Measurements from ENCODE around the gene MTA1.
A peak's percentile ranks its signal among the peaks of the same experiment; 100 is the strongest.

MTA1 gene

DNA sequence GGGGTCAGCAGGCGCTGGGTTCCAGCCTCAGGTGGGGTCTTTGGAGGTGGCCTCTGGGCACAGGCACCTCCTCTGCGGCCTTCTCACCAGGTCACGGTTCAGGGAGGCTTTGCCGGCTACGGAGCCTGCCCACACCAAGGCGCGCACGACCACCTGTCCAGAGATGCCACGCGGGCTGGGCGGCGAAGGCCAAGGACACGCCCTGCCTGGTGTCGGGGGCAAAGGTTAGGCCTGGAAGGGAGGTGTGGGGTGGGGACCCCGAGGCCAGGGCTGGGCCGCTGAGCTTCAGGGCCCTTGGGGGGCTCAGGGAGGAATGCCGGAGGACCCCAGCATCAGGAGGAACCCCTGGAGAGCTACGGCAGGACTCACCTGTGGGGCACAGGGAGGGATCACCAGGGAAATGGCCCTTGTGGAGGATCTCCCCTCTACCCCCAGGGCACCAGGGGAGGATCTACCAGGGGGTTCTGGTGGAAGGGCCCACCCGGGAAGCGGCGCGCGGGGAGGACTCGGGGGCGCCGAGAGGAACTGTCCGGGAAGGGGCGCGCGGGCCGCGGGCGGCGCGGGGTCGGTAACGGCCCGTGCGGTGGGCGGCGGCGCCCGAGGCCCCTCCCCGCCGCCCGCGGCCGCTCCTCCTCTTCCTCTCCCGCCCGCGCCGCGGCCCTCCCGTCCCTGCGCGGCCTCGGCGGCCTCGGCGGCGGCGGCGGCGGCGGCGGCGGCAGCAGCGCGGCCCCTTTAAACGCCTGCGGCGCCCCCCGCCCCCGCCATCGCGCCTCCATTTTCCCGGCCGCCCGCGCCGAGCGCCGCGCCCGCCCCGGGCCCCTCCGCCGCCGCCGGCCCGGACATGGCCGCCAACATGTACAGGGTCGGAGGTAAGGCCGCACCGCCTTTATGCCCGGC, at the start of gene MTA1:
MTA1 (plus strand) TSS at position 633 of the 897 bp plus-strand sequence; CDS start at position 842, 209 bp downstream.
- DNase-seq: peak; percentile 92

- DNase-seq: no peak
Observed at GRCh38 chr14:105374389-105374788, 45.2 kb upstream of the MTA1 start.

GRCh38 chr14:105375635-105376057, 44.0 kb upstream of the MTA1 start:
- no peak for DNase-seq

- DNase-seq: no peak
Observed at GRCh38 chr14:105376521-105377440, 42.8 kb upstream of the MTA1 start.

GRCh38 chr14:105377555-105378182, 42.0 kb upstream of the MTA1 start:
- DNase-seq: no peak

GRCh38 chr14:105378199-105378598, 41.4 kb upstream of the MTA1 start:
- DNase-seq: no peak

DNA sequence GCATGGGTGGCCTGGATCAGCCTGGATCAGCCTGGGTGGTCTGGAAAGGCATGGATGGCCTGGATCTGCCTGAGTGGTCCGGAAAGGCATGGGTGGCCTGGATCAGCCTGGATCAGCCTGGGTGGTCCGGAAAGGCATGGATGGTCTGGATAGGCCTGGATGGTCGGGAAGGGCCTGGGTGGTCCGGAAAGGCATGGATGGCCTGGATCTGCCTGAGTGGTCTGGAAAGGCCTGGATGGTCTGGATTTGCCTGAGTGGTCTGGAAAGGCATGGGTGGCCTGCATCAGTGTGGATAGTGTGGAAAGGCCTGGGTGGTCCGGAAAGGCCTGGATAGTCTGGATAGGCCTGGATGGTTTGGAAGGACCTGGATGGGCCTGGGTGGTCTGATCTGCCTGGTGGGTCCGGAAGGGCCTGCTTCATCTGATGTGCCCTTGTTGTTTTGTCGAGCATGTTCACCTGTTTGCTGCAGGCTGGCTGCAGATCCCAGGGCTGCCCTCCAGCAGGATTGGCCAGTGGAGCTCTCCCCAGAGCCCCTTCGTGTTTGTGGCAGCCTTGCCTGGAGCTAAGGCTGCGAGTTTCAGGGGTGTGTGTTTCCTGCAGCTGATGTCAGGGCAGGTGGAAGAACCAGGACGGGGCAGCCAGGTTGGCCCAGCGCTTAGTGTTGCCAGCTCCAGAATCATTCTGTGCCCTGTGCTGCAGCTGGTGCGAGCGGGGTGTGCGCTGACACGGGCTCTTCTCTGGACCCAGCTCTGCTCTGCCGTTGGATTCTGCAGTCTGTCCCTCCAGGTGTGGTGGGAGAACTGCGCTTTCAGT, 40.5 kb upstream of the MTA1 start:
- no peak for DNase-seq

GRCh38 chr14:105379946-105380345, 39.7 kb upstream of the MTA1 start:
- DNase-seq: no peak

- DNase-seq: no peak
Observed at GRCh38 chr14:105380756-105381155, 38.9 kb upstream of the MTA1 start.

- DNase-seq: no peak
Observed at GRCh38 chr14:105381446-105382342, 37.9 kb upstream of the MTA1 start.

DNA sequence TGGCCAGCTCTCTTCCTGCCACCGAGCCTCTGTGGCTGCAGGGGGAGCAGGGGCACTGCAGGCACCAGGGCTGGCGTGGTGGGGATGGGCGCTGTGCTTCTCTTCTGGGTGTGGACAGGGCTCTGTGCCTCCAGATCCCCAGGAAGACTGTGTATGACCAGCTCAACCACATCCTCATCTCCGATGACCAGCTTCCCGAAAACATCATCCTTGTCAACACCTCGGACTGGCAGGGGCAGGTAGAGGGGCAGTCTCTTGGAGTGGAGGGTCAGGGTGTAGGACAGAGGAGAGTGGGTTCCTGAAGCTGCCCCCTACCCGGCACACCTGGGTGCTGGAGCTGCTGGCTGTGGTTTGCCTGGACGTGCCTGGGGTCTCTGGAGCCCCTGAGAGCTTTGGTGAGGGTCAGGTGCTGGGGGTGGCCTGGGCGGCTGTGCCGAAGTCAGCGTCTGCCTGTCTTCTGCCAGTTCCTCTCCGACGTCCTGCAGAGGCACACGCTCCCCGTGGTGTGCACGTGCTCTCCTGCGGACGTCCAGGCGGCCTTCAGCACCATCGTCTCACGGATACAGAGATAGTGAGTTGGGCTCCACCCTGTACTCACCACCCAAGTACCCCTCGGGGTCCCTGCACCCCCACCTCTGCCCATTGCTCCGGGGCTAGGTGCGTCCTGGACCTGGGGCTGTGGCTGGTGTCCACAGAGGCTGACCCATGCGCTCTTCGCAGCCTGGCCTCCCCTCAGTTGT, 37.1 kb upstream of the MTA1 start:
- no peak for DNase-seq

DNA sequence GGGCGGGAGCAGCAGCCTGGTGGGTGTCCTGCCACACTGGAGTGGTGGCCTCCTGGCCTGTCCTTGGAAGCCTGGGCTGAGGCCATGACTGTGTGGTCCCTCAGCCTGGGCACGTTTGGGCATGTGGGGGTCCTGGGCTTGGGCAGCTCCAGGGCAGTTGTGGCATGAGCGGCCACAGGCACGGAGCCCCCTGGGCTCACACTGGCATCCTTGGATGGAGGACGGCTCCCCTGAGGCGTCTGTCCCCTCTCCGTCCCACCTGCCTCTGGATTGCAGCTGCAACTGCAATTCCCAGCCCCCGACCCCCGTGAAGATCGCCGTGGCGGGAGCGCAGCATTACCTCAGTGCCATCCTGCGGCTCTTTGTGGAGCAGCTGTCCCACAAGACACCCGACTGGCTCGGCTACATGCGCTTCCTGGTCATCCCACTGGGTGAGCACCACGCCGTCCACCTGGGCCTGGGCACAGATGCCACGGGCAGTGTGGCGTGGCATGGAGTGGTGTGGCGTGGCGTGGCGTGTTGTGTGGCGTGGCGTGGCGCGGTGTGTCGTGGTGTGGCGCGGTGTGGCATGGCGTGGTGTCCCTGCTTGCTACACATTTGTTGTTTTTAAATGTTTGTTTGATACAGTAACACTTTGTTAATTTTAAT, 36.4 kb upstream of the MTA1 start:
- no peak for DNase-seq

GRCh38 chr14:105384041-105384557, 35.5 kb upstream of the MTA1 start:
- DNase-seq: no peak

- no peak for DNase-seq
Observed at GRCh38 chr14:105384605-105385321, 34.9 kb upstream of the MTA1 start.

DNA sequence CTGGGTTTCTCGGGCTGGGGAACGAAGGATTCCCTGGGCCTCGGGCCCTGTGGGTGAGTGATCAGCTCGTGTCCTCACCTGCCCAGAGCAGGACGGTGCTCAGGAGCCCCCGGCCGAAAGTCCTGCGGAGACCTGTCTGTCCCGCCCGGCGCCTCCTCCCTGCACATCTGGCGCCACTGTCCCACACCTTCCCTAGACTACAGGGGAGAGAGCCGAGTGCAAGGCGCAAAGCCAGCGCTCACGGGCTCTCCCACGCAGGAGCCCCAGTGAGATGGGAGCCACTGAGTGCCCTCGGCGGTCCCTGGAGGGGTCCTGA, 34.3 kb upstream of the MTA1 start:
- no peak for DNase-seq

DNA sequence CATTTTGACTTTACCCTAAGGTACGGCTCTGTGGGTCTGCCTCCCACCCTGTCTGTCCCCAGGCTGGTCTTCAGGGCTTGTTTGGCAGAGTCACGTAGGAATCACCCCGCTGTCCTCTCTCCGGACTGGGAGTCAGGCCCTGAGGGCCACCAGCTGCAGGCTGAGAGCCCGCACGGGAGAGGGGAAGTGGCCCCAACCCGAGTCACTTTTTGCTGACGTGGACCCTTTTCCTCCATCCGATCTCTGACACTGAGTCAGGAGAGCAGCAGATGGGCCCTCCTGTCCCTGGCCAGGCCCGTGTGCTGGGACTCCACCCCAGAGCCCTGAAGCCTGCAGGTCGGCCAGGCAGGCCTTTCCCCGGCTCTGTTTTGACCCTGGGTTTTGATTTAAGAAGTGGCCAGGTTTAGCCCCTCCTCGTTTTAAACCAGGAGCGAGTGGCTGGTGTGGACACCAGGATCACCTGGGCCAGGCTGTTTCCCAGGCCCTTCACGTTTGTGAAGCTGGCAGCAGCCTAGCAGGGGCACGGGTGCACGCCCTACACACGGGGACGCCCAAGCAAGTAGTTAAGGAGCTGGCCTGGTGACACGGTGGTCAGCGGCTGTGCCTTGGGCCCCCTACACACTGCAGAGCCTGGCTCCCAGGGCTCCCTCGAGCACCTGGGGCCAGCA, 33.8 kb upstream of the MTA1 start:
- DNase-seq: no peak

GRCh38 chr14:105386581-105387529, 32.8 kb upstream of the MTA1 start:
- no peak for DNase-seq

All from 8988T (cell line).